GM13976 (cell line): Measurements from ENCODE around the gene DHRS9.
"Not testable (repeated sequence)": the region's sequence is repeated elsewhere in the genome, so short reads cannot be mapped to it uniquely, and the experiment has no call there.

Experiments
- DNase-seq: peaks from one replicate; pipeline ENCODE4 v3.0.0; 2012; ENCODE audit warnings: low spot score
- CTCF ChIP-seq: IDR thresholded peaks from 2 replicates; pipeline ENCODE4 v1.5.1; 2012; ENCODE audit warnings: borderline replicate concordance, mild to moderate bottlenecking; ENCODE audit not compliant: insufficient read depth; ENCODE audit errors: extremely low read depth, missing control alignments, control extremely low read depth
- in situ Hi-C: fragments of 300-500 bp; cut with MboI; formaldehyde crosslinking; loops from one replicate; pipeline ENCODE4 v1.12.0; 2022; ENCODE audit warnings: low sequenced_read_pairs, mixed read lengths, inconsistent platforms; ENCODE audit not compliant: unreplicated experiment

The DHRS9 gene

GRCh38 chr2:169042856-169043255, 26.5 kb upstream of the DHRS9 start:
- in situ Hi-C loops: no loop called here
- no peak for TF ChIP-seq CTCF
- no peak for DNase-seq

GRCh38 chr2:169046440-169047151, 22.8 kb upstream of the DHRS9 start:
- in situ Hi-C loops: no loop called here
- TF ChIP-seq CTCF: no peak
- no peak for DNase-seq

GRCh38 chr2:169047256-169048250, 21.8 kb upstream of the DHRS9 start:
- in situ Hi-C loops: no loop called here
- no peak for DNase-seq
- no peak for TF ChIP-seq CTCF

- no peak for TF ChIP-seq CTCF
- no peak for DNase-seq
- in situ Hi-C loops: no loop called here
These were observed 20.2 kb upstream of the DHRS9 start for GRCh38 chr2:169049142-169049541.

- in situ Hi-C loops: no loop called here
- DNase-seq: no peak
- TF ChIP-seq CTCF: no peak
These were observed 18.7 kb upstream of the DHRS9 start for GRCh38 chr2:169050476-169051240.

GRCh38 chr2:169054575-169054974, 14.8 kb upstream of the DHRS9 start:
- DNase-seq, in situ Hi-C loops: not testable (repeated sequence)

- DNase-seq, in situ Hi-C loops: not testable (repeated sequence)
These were observed 5.2 kb upstream of the DHRS9 start for GRCh38 chr2:169064199-169064598.
